ENCODE data around the gene TAF11L14.

TAF11L14 gene

GRCh38 chr5:17670353-17670752 is 36.1 kb downstream of the TAF11L14 start:
- H3K4me3 ChIP-seq (ENCODE audit: low read length) = no peak overlapping the region
- no peak for TF ChIP-seq CTCF (conservative IDR thresholded peaks at IDR 0.05; ENCODE audit: low read depth, low read length)
- DNase-seq (ENCODE audit: low read depth) = no peak

- DNase-seq (ENCODE audit: low read depth) = no peak
- TF ChIP-seq CTCF (conservative IDR thresholded peaks at IDR 0.05; ENCODE audit: low read depth, low read length) = no peak
- H3K4me3 ChIP-seq (ENCODE audit: low read length) = no peak overlapping the region
These were observed 44.6 kb downstream of the TAF11L14 start for GRCh38 chr5:17678751-17679324.

- no peak overlapping the region for H3K4me3 ChIP-seq (ENCODE audit: low read length)
- DNase-seq (ENCODE audit: low read depth) = no peak
- no peak for TF ChIP-seq CTCF (conservative IDR thresholded peaks at IDR 0.05; ENCODE audit: low read depth, low read length)
These were observed 45.4 kb downstream of the TAF11L14 start for GRCh38 chr5:17679597-17680203.

GRCh38 chr5:17680737-17681136 is 46.5 kb downstream of the TAF11L14 start:
- no peak for TF ChIP-seq CTCF (conservative IDR thresholded peaks at IDR 0.05; ENCODE audit: low read depth, low read length)
- no peak for DNase-seq (ENCODE audit: low read depth)

More at GRCh38 chr5:17680737-17681136, 46.5 kb downstream of the TAF11L14 start:
- no peak overlapping the region for H3K4me3 ChIP-seq (ENCODE audit: low read length)
